OCI-LY3 (cell line): ENCODE data around the gene RNF112.
A peak's percentile ranks its signal among the peaks of the same experiment; 100 is the strongest.

Experiments used
- H2AFZ ChIP-seq: fragments of 200-600, 300-600 bp; shearing (Covaris generic); 2 replicates; pipeline ENCODE4 v1.6.0; 2014; ENCODE audit warnings: antibody characterized with exemption, low read depth, low read length
- H3K27ac ChIP-seq: fragments of 200-600, 300-600 bp; sonication (generic); 2 replicates; pipeline ENCODE4 v1.5.1; 2014; ENCODE audit warnings: mild to moderate bottlenecking, low read length, moderate library complexity, mixed read lengths
- H3K27me3 ChIP-seq: fragments of 200-600, 300-600 bp; sonication (generic); 2 replicates; pipeline ENCODE4 v1.6.1; 2014; ENCODE audit warnings: low read depth, low read length, mixed read lengths
- H3K36me3 ChIP-seq: fragments of 200-600, 300-600 bp; sonication (generic); replicated peaks from 2 replicates; pipeline ENCODE3; 2014; ENCODE audit warnings: low read depth, low read length, mixed read lengths
- H3K4me1 ChIP-seq: fragments of 300-600, 200-600 bp; sonication (generic); 2 replicates; pipeline ENCODE4 v1.6.1; 2014; ENCODE audit warnings: low read length, mixed read lengths
- H3K4me2 ChIP-seq: fragments of 200-600, 300-600 bp; sonication (generic); 2 replicates; pipeline ENCODE4 v1.6.1; 2014; ENCODE audit warnings: low read length, mixed read lengths
- H3K4me3 ChIP-seq: fragments of 300-600, 200-600 bp; sonication (generic); 2 replicates; pipeline ENCODE4 v1.5.1; 2014; ENCODE audit warnings: antibody characterized with exemption, mild to moderate bottlenecking, low read length, moderate library complexity
- H3K79me2 ChIP-seq: fragments of 300-600, 200-600 bp; shearing (Covaris generic); 2 replicates; pipeline ENCODE4 v1.6.1; 2014; ENCODE audit warnings: mild to moderate bottlenecking, low read length, mixed read lengths
- H3K9ac ChIP-seq: fragments of 300-600, 200-600 bp; shearing (Covaris generic); 2 replicates; pipeline ENCODE4 v1.6.0; 2014; ENCODE audit warnings: mild to moderate bottlenecking, low read length, moderate library complexity
- H3K9me3 ChIP-seq: fragments of 200-600, 300-600 bp; shearing (Covaris generic); 2 replicates; pipeline ENCODE4 v1.6.1; 2014; ENCODE audit warnings: low read length, mixed read lengths; ENCODE audit not compliant: insufficient read depth
- H4K20me1 ChIP-seq: fragments of 200-600, 300-600 bp; sonication (generic); 2 replicates; pipeline ENCODE4 v1.6.1; 2016; ENCODE audit warnings: low read length, mixed read lengths; ENCODE audit not compliant: insufficient read depth
- CTCF ChIP-seq: fragments of 200-600, 300-600 bp; sonication (generic); IDR thresholded peaks from 2 replicates; pipeline ENCODE4 v1.5.1; 2014; ENCODE audit warnings: antibody characterized with exemption, low read length, low read depth
- EZH2phosphoT487 ChIP-seq: fragments of 200-600 bp; shearing (Covaris generic); IDR thresholded peaks from 2 replicates; pipeline ENCODE4 v1.6.1; 2018; ENCODE audit warnings: antibody characterized with exemption, mixed run types, low read depth

Gene RNF112

GRCh38 chr17:19410875-19411620 lies at the start of gene RNF112:
TSS of gene RNF112 (plus strand) at chr17:19411232. CDS start at chr17:19411409, 177 bp downstream.
- H3K9ac ChIP-seq: no peak within 1 kb of the TSS

GRCh38 chr17:19361326-19361725 lies 49.7 kb upstream of the RNF112 start:
- no peaks in the 10 kb centered on the region for H3K79me2 ChIP-seq
- H3K9me3 ChIP-seq: no peaks in the 10 kb centered on the region
- TF ChIP-seq EZH2phosphoT487 (no peak), CTCF (no peak)
- H3K36me3 ChIP-seq: no peaks in the 10 kb centered on the region
- no peak overlapping the region for H2AFZ ChIP-seq
- no peak overlapping the region for H3K9ac ChIP-seq
- H3K4me2 ChIP-seq: peak overlapping the region; percentile 65; the same call in 1 of the 2 replicates
- H3K27me3 ChIP-seq: no peaks in the 10 kb centered on the region
- no peaks in the 10 kb centered on the region for H4K20me1 ChIP-seq
- no peaks in the 10 kb centered on the region for H3K4me1 ChIP-seq
- H3K27ac ChIP-seq: no peak overlapping the region
- no peak overlapping the region for H3K4me3 ChIP-seq

More at GRCh38 chr17:19410875-19411620, at the start of gene RNF112:
- H4K20me1 ChIP-seq: no peaks in the 10 kb centered on the region
- no peaks in the 10 kb centered on the region for H3K9me3 ChIP-seq
- H3K27me3 ChIP-seq: no peaks in the 10 kb centered on the region
- no peaks in the 10 kb centered on the region for H3K79me2 ChIP-seq
- H2AFZ ChIP-seq: no peak within 1 kb of the TSS
- no peak within 1 kb of the TSS for H3K27ac ChIP-seq
- H3K4me1 ChIP-seq: no peaks in the 10 kb centered on the region
- no peak within 1 kb of the TSS for H3K4me3 ChIP-seq
- H3K4me2 ChIP-seq: no peak within 1 kb of the TSS
- no peaks in the 10 kb centered on the region for H3K36me3 ChIP-seq
- TF ChIP-seq EZH2phosphoT487 (no peak), CTCF (no peak)

- H3K9me3 ChIP-seq: no peaks in the 10 kb centered on the region
- H4K20me1 ChIP-seq: no peaks in the 10 kb centered on the region
- H3K27me3 ChIP-seq: no peaks in the 10 kb centered on the region
- no peaks in the 10 kb centered on the region for H3K36me3 ChIP-seq
- H3K4me1 ChIP-seq: no peaks in the 10 kb centered on the region
- no peak overlapping the region for H3K27ac ChIP-seq
- H3K4me2 ChIP-seq: peak overlapping the region; percentile 65
- H3K4me3 ChIP-seq: peak overlapping the region; percentile 87
- H3K9ac ChIP-seq: peak overlapping the region; percentile 68
- H3K79me2 ChIP-seq: no peaks in the 10 kb centered on the region
- H2AFZ ChIP-seq: no peak overlapping the region
- TF ChIP-seq CTCF (no peak), EZH2phosphoT487 (no peak)
These were observed 49.1 kb upstream of the RNF112 start for GRCh38 chr17:19361944-19362276.

GRCh38 chr17:19362277-19363113 lies 48.5 kb upstream of the RNF112 start, which contains the start of gene B9D1:
TSS of gene B9D1 (minus strand) at chr17:19362723. CDS start at chr17:19362569, 154 bp downstream.
- TF ChIP-seq CTCF: peak; percentile 63
- TF ChIP-seq EZH2phosphoT487: no peak
- H3K27me3 ChIP-seq: no peaks in the 10 kb centered on the region
- H3K79me2 ChIP-seq: no peaks in the 10 kb centered on the region
- H2AFZ ChIP-seq: peak within 1 kb of the TSS; percentile 30; the same call in 1 of the 2 replicates
- H3K4me1 ChIP-seq: no peaks in the 10 kb centered on the region
- peak within 1 kb of the TSS; percentile 68 for H3K9ac ChIP-seq
- H4K20me1 ChIP-seq: no peaks in the 10 kb centered on the region
- H3K9me3 ChIP-seq: no peaks in the 10 kb centered on the region
- H3K4me2 ChIP-seq: peak within 1 kb of the TSS; percentile 65
- H3K27ac ChIP-seq: no peak within 1 kb of the TSS
- H3K4me3 ChIP-seq: peak within 1 kb of the TSS; percentile 87
- no peaks in the 10 kb centered on the region for H3K36me3 ChIP-seq
